Transverse colon (tissue), 4 donors: ENCODE data around the gene COPZ2. TPM values are rescaled to one million over a fixed set of nuclear protein-coding genes. Genes with fewer than 3 reads are reported as not detected.
A peak's percentile ranks its signal among the peaks of the same experiment; 100 is the strongest.

Experiments used
- DNase-seq: peaks from one replicate; pipeline ENCODE4 v3.0.0-alpha.2; 2019
- H3K27ac ChIP-seq, 4 donors: fragments of 200-600 bp; sonication (generic); 2 replicates each; pipeline ENCODE4 v1.5.1; 2016 to 2018; ENCODE audit warnings: inconsistent platforms in 4 of 4
- H3K27me3 ChIP-seq: fragments of 200-600 bp; sonication (generic); 2 replicates; pipeline ENCODE4 v1.5.1; 2017; ENCODE audit warnings: inconsistent platforms
- H3K36me3 ChIP-seq, 4 donors: fragments of 200-600 bp; sonication (generic); 2 replicates each; pipeline ENCODE4 v1.5.1; 2017 to 2019; ENCODE audit warnings: inconsistent platforms in 4 of 4
- H3K4me1 ChIP-seq, 4 donors: fragments of 200-600 bp; sonication (generic); 2 replicates each; pipeline ENCODE4 v1.5.1; 2017 to 2020; ENCODE audit warnings: inconsistent platforms in 4 of 4
- H3K4me3 ChIP-seq, 4 donors: fragments of 200-600 bp; sonication (generic); 1 replicate in 1 of 4; 2 replicates in 3 of 4; pipeline versions ENCODE4 v1.5.1 to v1.6.1; 2017 to 2019; ENCODE audit warnings: inconsistent platforms in 4 of 4
- H3K9me3 ChIP-seq, 2 donors: fragments of 200-600 bp; sonication (generic); 2 replicates each; pipeline ENCODE4 v1.5.1; 2017 to 2019; ENCODE audit warnings: inconsistent platforms in 2 of 2
- CTCF ChIP-seq, 5 experiments: fragments of 200-600 bp in 3 of 5; fragments of 450-650 bp in 2 of 5; sonication (generic) in 3 of 5; IDR thresholded peaks; 1 replicate in 2 of 5; 2 replicates in 3 of 5; pipeline ENCODE4 v1.5.1; 2016 to 2017; ENCODE audit warnings: antibody characterized with exemption in 5 of 5, inconsistent platforms in 3 of 5, mild to moderate bottlenecking in 2 of 5, moderate library complexity in 1 of 5
- EP300 ChIP-seq: sonication (generic); formaldehyde crosslinking; IDR thresholded peaks from one replicate; pipeline ENCODE4 v1.6.1; 2017; ENCODE audit warnings: antibody characterized with exemption, low read depth
- POLR2A ChIP-seq: fragments of 450-650 bp; IDR thresholded peaks from one replicate; pipeline ENCODE4 v1.6.1; 2016; ENCODE audit warnings: antibody characterized with exemption, mild to moderate bottlenecking, moderate library complexity
- POLR2AphosphoS5 ChIP-seq, 3 donors: sonication (generic); formaldehyde crosslinking; IDR thresholded peaks; one replicate each; pipeline ENCODE4 v1.6.1; 2016; ENCODE audit warnings: antibody characterized with exemption in 3 of 3
- WGBS, 2 donors: methylation state at CpG; one replicate each; pipeline ENCODE4 v1.1.5; 2018; ENCODE audit warnings: low coverage in 1 of 2; 5-methylcytosine and 5-hydroxymethylcytosine counted together
- in situ Hi-C, 4 donors: fragments of 200-750 bp; cut with MboI; loops; one replicate each; pipeline versions ENCODE4 v1.15.0 to v1.15.1; 2017; ENCODE audit warnings: low sequenced_read_pairs in 3 of 4, low pct_ligation_motif_present in 1 of 4, low pct_unique_long_range_greater_than_20kb in 1 of 4
- intact Hi-C: fragments of 100-400 bp; cut with DNase I; formaldehyde crosslinking; loops from one replicate; pipeline ENCODE4 v1.15.1; 2023; ENCODE audit warnings: low total_unique reads
- total RNA-seq, 4 donors: library from RNA; depleted of rRNA; stranded (reverse); fragments of >200 nt; gene quantifications; one replicate each; pipeline ENCODE4 v1.1.0, GENCODE V29; 2016

Gene COPZ2
- total RNA-seq, 4 donors from 2014 or later, result 6.0 to 11.2 (median 8.3) TPM

- in situ Hi-C loops (loop anchor here in 2 of 4 donors (10.0 kb wide), 1 partner anchor 50 kb away; no protein-coding TSS in a partner anchor), intact Hi-C loops (loop anchor here (5.0 kb wide), 1 partner anchor 107 kb away; no protein-coding TSS in a partner anchor)
- TF ChIP-seq POLR2AphosphoS5 (IDR thresholded peaks at IDR 0.05) (peak; percentile 35 to 77 (median 36)), CTCF (IDR thresholded peaks at IDR 0.05) (peak; percentile 69 to 89 (median 82)), POLR2A (peak; percentile 27), EP300 (no peak)
- H3K9me3 ChIP-seq, result no peaks in the 10 kb centered on the region
- H3K4me1 ChIP-seq, result peaks cover 35 to 38% (median 36%) of the 10 kb centered on the region in 4 donors
- H3K27ac ChIP-seq, result peak overlapping the region; percentile 66 to 84 (median 78)
- 2% methylated on average over 46 of the region's 56 CpGs; no CpG with 5 or more reads in 1 of the 2 donors for WGBS, 2 donors
- peaks cover 26% of the 10 kb centered on the region for H3K27me3 ChIP-seq
- H3K36me3 ChIP-seq, result no peaks in the 10 kb centered on the region
- DNase-seq, result peak; percentile 98
- H3K4me3 ChIP-seq, result peak overlapping the region; percentile 17 to 51 (median 28)
Measured at GRCh38 chr17:48025040-48025903, 12.3 kb downstream of the COPZ2 start.

GRCh38 chr17:48024149-48025039 is 13.2 kb downstream of the COPZ2 start:
- Histone ChIP-seq H3K27ac (peak overlapping the region; percentile 60 to 84 (median 74)), H3K4me3 (peak overlapping the region; percentile 12 to 51 (median 27)), H3K36me3 (no peaks in the 10 kb centered on the region), H3K9me3 (no peaks in the 10 kb centered on the region), H3K27me3 (peaks cover 30% of the 10 kb centered on the region), H3K4me1 (peaks cover 35 to 38% (median 36%) of the 10 kb centered on the region in 4 donors)
- in situ Hi-C loops (loop anchor here in 2 of 4 donors (10.0 kb wide), 1 partner anchor 50 kb away; no protein-coding TSS in a partner anchor), intact Hi-C loops (loop anchor here (5.0 kb wide), 1 partner anchor 108 kb away; no protein-coding TSS in a partner anchor)
- no peak for TF ChIP-seq EP300
- TF ChIP-seq POLR2A, result no peak
- TF ChIP-seq CTCF (IDR thresholded peaks at IDR 0.05), result no peak
- no peak for TF ChIP-seq POLR2AphosphoS5 (IDR thresholded peaks at IDR 0.05)
- peak; percentile 70 for DNase-seq
- WGBS, 2 donors, result 0 to 3% methylated on average over 10 to 47 of the region's 54 CpGs

- Histone ChIP-seq H3K27ac (peak overlapping the region; percentile 60 to 84 (median 74)), H3K27me3 (peaks cover 37% of the 10 kb centered on the region), H3K4me3 (peak overlapping the region; percentile 12 to 51 (median 27)), H3K36me3 (no peaks in the 10 kb centered on the region), H3K9me3 (no peaks in the 10 kb centered on the region), H3K4me1 (peaks cover 35 to 38% (median 36%) of the 10 kb centered on the region in 4 donors)
- in situ Hi-C loops (loop anchor here in 2 of 4 donors (10.0 kb wide), 1 partner anchor 51 kb away; no protein-coding TSS in a partner anchor), intact Hi-C loops (no loop called here)
- 4% methylated on average over 33 of the region's 54 CpGs; no CpG with 5 or more reads in 1 of the 2 donors for WGBS, 2 donors
- DNase-seq, result peak; percentile 84
- TF ChIP-seq EP300, result no peak
- peak; percentile 42 to 50 (median 45) for TF ChIP-seq POLR2AphosphoS5 (IDR thresholded peaks at IDR 0.05)
- TF ChIP-seq CTCF (IDR thresholded peaks at IDR 0.05), result peak in 4 of 5 experiments; percentile 34 to 53 (median 39)
Measured at GRCh38 chr17:48023400-48024148, 14.0 kb downstream of the COPZ2 start.
